ENCODE measurements around the gene PDXP. TPM values are rescaled to one million over a fixed set of nuclear protein-coding genes. Genes with fewer than 3 reads are reported as not detected.

PDXP gene
- total and polyA plus RNA-seq, 9 of the 15 experiments (the other 6 are each of a cell fraction or from before 2014, with no cell fraction given) = 7.9 to 54.2 (median 38.8) TPM

- 0 out of 2 replicates have a peak, but pooled peaks have one; percentile 25 for TF ChIP-seq E2F5 (CRISPR knock-in tag; IDR thresholded peaks at IDR 0.05)
- no peak for TF ChIP-seq NR4A1 (CRISPR knock-in tag; IDR thresholded peaks at IDR 0.05)
- TF ChIP-seq NR4A1 (tag; IDR thresholded peaks at IDR 0.05) = 0 out of 2 replicates have a peak, but pooled peaks have one; percentile 23
These were observed 27.8 kb downstream of the PDXP start, which contains the start of gene NOL12 (continued) for GRCh38 chr22:37686002-37686982.

- TF ChIP-seq TCF3 (CRISPR knock-in tag; IDR thresholded peaks at IDR 0.05) (no peak), PPARD (CRISPR knock-in tag; IDR thresholded peaks at IDR 0.05) (no peak), HOXB6 (CRISPR knock-in tag; IDR thresholded peaks at IDR 0.05; ENCODE audit: borderline replicate concordance) (no peak)
- no peaks in the 10 kb centered on the region for H3K9me3 ChIP-seq (replicated peaks; ENCODE audit: control insufficient read depth, insufficient read depth, low read depth, low read length)
- in situ Hi-C loops (cut with MboI) (no loop called here), intact Hi-C loops (cut with micrococcal nuclease) (no loop called here)
- ChIA-PET POLR2A (no interaction called here), CTCF (ENCODE audit: low intra/inter-chr PET ratio) (no interaction called here)
- H3K27me3 ChIP-seq (ENCODE audit: control insufficient read depth in 2 of 2, insufficient read depth in 2 of 2, low read length in 2 of 2) = no peaks in the 10 kb centered on the region
- BruUV-seq (replicated peaks) = no TSS peak
- ATAC-seq (no peak), FAIRE-seq (no peak), DNase-seq (ENCODE audit: extremely low read depth in 1 of 4, low spot score in 3 of 4) (no peak)
- H3K9ac ChIP-seq (ENCODE audit: insufficient read depth in 1 of 2, low read depth in 2 of 2, low read length in 2 of 2) = no peak overlapping the region
- H2AFZ ChIP-seq (ENCODE audit: low read depth, low read length) = no peak overlapping the region
- H3K36me3 ChIP-seq (ENCODE audit: control insufficient read depth, insufficient read depth, low read length) = peaks cover 52% of the 10 kb centered on the region; the same call in 2 of the 3 replicates
- no peak overlapping the region for H3K4me2 ChIP-seq (ENCODE audit: insufficient read depth, low read length)
- no peak overlapping the region for H3K27ac ChIP-seq (ENCODE audit: extremely low read depth, low read depth, low read length)
- no peaks in the 10 kb centered on the region for H3K9me1 ChIP-seq (ENCODE audit: control insufficient read depth, insufficient read depth, low read length)
- H3K4me3 ChIP-seq = no peak overlapping the region
- no peaks in the 10 kb centered on the region for H4K20me1 ChIP-seq (replicated peaks; ENCODE audit: control insufficient read depth, insufficient read depth, low read length)
- peaks cover 14% of the 10 kb centered on the region for H3K79me2 ChIP-seq (ENCODE audit: control insufficient read depth, insufficient read depth, low read length)
- WGBS (ENCODE audit: insufficient coverage, low coverage, missing lambda C conversion rate) = 93% methylated on average over 7 of the region's 7 CpGs
- H3K4me1 ChIP-seq (replicated peaks in 1 of 2; ENCODE audit: control insufficient read depth in 2 of 2, insufficient read depth in 2 of 2, low read length in 2 of 2) = peaks cover 3 to 18% of the 10 kb centered on the region in 2 experiments; a peak in 3 of 5 replicates
These were observed 31.9 kb downstream of the PDXP start for GRCh38 chr22:37690407-37690806.
